Measurements from ENCODE around the gene MC1R.
"Not testable (repeated sequence)": the region's sequence is repeated elsewhere in the genome, so short reads cannot be mapped to it uniquely, and the experiment has no call there.

The MC1R gene

DNA sequence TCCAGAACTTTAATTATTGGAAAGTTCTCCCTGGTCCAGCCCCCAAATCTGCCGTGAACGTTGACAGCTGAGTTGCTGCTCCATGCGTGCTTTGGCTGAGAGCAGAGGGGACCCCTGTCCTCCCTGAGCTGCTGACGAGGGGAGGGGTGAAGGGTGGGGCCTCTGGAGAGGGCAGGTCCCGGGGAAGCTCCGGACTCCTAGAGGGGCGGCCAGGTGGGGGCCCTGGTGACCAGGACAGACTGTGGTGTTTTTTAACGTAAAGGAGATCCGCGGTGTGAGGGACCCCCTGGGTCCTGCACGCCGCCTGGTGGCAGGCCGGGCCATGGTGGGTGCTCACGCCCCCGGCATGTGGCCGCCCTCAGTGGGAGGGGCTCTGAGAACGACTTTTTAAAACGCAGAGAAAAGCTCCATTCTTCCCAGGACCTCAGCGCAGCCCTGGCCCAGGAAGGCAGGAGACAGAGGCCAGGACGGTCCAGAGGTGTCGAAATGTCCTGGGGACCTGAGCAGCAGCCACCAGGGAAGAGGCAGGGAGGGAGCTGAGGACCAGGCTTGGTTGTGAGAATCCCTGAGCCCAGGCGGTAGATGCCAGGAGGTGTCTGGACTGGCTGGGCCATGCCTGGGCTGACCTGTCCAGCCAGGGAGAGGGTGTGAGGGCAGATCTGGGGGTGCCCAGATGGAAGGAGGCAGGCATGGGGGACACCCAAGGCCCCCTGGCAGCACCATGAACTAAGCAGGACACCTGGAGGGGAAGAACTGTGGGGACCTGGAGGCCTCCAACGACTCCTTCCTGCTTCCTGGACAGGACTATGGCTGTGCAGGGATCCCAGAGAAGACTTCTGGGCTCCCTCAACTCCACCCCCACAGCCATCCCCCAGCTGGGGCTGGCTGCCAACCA is at the start of gene MC1R:
Gene MC1R, plus strand, starts transcription at position 410 of the 895 bp plus-strand sequence. Its CDS starts 397 bp downstream, at position 807.
- peak in 1 of 2 donors; percentile 32 for ATAC-seq

DNA sequence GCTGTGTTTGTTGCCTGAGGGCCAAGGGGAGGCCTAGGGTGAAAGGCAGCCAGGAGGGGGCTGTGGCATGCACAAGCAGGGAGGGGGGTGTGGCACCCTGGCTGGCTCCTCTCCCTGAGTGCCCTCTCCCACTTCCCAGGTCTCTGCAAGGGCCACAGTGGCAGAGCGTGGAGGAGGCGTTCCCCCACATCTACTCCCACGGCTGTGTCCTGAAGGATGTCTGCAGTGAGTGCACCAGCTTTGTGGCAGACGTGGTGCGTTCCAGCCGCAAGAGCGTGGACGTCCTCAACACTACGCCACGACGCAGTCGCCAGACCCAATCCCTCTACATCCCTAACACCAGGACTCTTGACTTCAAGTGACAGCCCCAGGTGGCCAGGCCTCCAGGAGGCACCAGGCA is 48.8 kb upstream of the MC1R start:
- no peak for ATAC-seq

DNA sequence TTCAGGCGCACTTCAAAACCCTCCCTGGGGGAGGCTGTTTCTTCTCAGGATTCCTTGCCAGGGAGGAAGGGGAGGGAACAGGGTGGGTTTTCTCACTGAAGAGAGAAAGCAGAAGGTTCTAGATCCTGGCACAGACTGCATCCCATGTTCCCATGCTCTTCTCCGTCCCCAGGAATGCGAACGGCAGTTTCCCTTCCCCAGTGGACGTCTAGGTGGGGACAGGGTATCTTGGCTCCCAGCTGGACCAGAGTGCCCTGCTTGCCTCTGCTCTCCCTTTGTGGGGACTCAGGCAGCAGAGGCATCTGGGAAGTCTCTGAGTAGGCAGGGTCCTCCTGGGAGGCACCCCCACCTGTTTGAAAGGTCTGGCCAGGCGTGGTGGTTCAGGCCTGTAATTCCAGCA is 48.2 kb upstream of the MC1R start:
- no peak for ATAC-seq

DNA sequence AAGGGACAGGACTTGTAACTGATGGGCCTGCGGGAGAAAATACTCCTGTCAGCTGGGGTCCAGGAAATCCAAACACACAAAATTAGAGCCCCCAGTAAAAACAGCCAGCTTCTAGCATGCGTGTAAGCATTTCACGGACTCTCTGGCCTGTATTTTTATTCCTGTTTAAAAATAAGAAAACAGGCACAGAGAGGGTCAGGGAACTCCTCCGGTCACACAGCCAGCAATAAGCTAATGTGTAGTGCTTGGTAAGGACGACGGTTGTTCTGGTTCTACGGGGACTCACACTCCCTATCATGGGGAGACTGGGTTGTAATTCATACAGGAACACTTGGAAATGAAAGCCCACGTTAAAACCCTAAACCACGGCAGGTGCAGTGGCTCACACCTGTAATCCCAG is 46.8 kb upstream of the MC1R start:
- no peak for ATAC-seq

DNA sequence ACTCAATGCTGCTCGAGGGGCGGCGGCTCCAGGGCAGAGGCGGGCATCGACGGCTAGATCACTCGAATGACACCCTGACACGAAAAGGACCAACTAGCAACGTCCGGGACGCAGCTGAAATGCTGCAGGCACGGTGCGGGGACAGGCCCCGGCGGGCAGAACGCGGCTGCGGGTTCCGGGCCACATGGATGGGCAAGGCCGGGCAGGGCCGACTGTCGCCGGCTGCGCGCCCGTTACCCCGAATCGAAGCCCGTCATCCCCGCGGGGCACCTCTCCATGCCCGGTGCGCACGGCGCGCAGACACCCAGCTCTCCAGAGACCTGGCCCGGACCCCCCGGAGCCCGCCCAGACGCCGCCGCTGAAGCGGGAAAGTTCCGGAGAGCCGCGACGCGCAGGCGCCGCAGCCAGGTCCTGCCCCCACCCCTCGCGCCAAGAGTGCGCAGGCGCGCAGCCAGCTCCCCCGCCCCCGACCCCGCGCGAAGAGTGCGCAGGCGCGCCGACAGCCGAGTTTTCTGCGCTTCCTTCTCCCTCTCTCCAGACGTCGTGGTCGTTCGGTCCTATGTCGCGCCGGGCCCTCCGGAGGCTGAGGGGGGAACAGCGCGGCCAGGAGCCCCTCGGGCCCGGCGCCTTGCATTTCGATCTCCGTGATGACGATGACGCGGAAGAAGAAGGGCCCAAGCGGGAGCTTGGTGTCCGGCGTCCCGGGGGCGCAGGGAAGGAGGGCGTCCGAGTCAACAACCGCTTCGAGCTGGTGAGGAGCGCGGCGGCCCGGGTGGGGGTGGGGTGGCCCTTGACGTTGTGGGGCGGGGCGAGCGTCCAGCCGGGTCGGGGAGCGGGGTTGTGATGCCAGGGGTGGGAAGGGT is 45.3 kb upstream of the MC1R start, which contains the start of gene TCF25:
Gene TCF25, plus strand, starts transcription at position 484 of the 863 bp plus-strand sequence. Its CDS starts 76 bp downstream, at position 560.
- peak; percentile 46 to 55 for ATAC-seq

DNA sequence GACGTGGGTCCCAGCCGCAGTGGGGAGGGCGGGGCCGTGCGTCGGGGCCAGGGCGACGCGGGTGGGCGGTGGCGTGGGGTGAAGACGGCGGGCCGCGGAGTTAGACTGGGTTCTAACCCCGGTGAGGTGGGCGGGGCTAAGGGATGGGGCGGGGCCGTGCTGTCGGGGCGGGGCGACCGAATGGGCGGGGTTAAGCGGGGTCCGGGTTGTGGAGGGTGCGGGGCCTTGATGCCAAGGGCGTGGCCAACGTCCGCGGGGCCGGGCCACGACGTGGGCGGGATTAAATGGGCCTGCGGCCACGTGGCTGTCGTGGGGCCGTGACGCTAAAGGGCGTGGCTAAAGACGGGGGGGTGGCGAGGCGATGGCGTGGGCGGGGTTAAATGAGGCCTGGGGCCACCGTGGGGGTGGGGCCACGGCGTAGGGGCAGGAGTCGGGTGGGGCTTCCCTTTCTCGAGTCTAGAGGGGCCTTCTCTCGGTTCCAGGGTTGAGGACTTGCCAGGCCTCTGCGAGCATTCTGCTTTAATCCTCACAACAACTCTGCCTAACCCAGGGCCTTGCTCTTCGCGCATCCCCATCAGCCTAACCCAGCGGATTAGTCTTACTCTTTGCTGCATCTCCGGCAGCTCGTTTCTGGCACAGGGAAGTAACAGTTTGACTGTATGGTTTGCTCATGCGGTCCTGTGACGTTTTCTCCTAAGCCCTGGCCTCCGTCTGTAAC is 44.5 kb upstream of the MC1R start:
- peak; percentile 71 to 72 for ATAC-seq

DNA sequence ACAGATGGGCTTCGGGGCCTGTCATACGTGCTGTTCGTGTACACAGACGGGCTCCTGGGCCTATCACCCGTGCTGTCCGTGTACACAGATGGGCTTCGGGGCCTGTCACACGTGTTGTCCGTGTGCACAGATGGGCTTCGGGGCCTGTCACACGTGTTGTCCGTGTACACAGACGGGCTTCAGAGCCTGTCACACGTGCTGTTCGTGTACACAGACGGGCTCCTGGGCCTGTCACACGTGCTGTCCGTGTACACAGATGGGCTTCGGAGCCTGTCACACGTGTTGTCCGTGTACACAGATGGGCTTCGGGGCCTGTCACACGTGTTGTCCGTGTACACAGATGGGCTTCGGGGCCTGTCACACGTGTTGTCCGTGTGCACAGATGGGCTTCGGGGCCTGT is 39.5 kb upstream of the MC1R start:
- not testable (repeated sequence) for ATAC-seq

DNA sequence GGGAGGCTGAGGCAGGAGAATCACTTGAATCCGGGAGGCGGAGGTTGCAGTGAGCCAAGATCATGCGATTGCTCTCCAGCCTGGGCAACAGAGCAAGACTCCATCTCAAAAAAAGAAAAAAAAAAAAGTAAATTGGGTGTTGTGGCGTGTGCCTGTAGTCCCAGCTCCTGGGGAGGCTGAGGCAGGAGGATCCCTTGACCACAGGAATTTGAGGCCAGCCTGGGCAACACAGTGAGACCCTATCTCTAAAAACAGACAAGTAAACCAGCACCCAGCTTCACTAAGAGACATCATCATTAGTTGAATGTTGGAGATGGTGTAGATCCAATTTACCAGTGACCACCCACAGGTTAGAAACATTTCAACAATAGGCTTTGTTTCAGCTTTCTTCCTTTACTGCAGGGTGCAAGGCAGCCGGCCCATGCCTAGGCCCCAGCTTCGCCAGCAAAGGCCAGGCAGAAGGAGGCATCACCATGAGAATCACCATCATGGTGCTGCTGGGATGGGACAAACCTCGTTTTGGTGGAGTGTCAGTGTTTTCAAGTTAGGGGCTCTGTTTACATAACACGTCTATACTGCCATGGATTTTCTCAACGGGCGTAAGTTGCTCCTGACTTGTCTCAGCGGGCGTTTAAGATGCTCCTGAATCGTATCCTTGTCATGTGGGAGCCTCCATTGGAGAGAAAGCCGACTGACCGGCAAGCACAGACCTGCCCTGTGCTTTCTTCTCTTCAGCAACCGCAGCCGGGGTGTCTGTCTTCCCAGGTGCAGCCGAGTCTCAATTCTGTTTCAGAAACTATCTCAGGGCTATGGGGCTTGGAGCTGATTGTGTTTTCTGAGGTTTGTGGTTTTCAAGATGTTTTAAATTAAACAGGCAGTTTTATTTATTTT is 37.9 kb upstream of the MC1R start:
- no peak for ATAC-seq

DNA sequence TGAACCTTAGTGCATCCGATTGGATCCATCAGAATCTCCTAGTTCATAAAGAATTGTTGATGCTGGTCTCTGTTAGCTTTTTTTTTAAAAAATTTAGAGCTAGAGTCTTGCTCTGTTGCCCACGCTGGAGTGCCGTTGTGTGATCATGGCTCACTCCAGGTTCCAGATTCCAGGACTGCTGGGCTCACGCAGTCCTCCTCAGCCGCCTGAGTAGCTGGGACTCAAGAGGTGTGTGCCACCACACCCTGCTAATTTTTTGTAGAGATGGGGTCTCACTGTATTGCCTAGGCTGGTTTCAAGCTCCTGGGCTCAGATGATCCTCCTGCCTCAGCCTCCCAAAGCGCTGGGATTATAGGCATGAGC is 37.3 kb upstream of the MC1R start:
- ATAC-seq, result no peak

DNA sequence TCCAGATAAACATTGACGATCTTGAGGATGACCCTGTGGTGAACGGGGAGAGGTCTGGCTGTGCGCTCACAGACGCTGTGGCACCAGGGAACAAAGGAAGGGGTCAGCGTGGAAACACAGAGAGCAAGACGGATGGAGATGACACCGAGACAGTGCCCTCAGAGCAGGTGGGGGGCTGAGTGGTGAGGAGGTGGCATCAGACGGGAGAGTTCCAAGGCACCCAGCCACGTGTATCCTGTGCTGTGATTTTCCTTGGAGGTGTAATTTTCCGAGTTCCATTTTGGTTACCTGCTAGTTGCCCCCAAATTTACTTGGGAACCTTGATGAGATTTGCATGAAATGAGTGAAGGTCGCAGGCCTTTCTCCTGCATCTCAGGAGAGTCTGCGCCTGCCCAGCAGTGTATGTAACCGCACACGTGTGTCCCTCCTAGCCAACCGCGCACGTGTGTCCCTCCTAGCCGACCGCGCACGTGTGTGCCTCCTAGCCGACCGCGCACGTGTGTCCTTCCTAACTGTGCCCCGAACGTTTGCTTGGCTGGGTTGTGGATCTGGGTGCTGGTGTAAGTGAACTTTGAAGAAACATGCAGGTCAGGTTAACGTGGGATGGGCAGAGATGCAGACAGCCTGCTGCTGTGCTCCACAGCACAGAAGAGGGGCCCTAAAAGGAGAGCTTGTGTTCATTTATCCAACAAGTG is 35.2 kb upstream of the MC1R start:
- ATAC-seq, result no peak

DNA sequence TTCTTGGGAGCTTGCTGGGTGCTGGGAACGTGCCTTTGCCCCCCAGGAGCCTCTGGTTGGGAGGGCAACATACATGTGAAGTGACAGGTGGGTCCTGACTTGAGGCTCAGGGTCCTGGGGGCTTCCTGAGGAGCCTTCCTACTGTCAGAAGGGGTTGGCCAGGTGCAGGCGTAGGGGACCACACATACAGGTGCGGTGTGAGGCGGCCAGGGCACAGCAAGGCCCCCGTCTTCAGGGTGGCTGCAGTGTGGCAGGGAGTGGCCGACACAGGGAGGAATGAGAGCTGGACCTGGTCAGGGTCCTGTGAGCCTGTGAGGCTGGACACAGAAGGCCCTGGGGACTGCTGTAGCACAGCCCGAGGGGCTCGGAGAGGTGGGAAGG is 34.6 kb upstream of the MC1R start:
- ATAC-seq, result no peak

DNA sequence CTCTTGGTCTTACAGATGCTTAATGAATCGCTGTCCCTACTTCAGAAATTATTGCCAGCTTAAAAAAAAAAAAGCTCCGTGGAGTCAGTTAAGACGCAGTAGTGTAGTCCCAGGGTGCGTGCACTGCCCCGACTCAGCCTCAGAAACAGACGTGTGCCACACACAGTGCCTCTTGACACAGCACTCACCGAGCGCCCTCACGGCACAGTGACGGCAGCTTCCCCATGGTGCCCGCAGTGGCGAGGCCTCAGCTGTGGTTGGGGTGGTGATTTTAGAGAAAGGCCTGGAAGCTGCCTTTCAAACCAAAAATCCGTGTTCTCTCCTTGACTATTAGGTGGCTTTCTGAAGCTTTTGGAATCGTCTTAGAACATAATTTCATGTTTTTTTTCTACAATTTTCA is 31.4 kb upstream of the MC1R start:
- no peak for ATAC-seq

DNA sequence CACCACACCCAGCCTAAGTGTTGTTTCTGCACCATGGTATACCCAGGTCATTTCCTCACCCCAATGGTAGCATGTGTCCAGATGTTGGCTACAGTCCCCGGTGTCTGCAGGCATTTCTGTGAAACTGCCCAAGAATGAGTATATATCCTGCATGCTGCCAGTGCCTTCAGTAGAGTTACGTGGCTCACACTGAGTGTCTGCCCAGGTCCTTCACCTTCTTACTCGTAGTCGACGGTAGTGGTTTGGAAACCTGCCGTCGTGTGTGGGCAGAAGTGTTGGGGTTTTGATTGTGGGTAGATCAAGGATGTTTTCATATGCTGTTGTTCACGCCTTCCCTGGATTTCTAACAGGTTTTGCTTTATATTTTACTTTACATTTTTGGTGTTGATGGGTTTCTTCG is 28.5 kb upstream of the MC1R start:
- peak in 1 of 2 donors; percentile 38 for ATAC-seq

DNA sequence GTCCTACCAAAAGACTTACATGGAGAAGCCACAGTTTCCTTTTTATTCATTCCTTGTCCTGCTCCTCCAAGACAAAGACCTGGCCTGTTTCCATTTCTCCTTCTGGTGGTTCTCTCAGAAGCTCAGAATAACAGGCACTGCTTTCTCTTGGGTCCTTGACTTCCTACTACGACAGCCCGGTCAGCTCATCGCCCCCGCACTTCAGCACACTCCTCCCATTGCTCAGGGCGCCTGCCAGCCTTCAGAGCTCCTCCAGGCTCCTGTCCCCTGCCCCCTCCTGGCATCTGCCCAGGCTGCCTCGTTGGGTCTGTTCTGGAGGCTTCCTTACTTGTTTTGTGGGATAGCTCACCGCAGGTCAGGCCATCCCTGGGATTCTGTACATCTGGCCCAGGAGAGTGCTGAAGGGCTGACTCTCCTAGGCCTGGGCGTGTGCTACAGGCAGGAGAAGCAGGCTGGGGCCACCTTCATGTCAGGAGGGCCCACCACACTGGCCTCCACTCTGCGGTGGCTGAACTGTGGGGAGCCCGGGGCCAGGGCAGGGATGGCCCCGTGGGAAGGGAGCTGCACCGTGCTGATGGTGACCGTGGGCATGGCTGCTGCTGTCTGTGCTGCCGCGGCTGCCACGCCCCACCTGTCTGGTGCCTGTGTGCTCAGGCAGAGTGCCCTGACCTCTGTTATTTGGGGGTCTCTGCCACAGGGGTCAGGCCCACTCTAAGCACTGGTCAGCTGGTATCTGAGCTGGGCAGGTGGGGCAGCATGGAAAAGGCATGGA is 27.6 kb upstream of the MC1R start:
- no peak for ATAC-seq

DNA sequence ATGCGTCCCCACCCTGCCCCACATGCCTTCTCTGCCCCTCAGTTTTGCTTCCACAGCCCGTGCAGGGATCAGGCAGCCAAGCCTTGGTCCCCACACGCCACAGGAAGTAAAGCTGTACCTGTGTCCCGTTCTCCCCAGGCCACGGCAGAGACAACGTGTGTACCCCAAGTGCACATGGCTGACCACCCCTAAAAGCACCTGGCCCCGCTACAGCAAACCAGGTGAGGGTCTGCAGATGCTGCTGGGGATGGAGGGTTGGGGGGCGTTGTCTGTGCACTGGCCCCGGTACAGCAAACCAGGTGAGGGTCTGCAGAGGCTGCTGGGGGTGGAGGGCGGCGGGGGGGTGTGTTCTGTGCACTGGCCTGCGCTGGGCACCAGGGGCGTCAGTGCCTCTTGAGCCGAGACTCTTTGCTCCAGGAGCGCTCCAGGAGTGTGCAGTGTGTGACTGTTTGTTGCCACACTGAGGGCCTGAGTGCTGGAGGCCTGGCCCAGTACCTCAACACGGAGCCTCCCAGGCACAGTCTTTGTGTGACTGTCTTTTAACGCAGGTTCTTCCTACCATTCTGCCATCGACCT is 26.5 kb upstream of the MC1R start:
- no peak for ATAC-seq

DNA sequence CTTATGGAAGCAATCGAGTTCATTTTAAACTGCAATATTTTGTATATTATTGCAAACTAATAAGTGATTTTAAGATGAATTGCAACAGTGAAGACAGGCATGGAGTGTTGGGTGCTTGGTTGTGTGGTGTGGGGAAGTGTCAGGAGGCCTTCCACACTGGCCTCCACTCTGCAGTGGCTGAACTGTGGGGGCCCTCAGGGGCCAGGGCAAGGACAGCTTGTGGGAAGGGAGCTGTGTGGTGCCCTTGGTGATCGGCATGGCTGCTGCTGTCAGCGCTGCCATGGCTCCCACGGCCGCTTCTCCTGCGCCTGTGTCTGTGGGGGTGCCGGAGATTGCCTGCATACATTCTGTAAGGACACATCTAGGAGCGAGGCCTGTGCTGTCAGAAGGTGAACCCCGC is 26.0 kb upstream of the MC1R start:
- ATAC-seq, result no peak

DNA sequence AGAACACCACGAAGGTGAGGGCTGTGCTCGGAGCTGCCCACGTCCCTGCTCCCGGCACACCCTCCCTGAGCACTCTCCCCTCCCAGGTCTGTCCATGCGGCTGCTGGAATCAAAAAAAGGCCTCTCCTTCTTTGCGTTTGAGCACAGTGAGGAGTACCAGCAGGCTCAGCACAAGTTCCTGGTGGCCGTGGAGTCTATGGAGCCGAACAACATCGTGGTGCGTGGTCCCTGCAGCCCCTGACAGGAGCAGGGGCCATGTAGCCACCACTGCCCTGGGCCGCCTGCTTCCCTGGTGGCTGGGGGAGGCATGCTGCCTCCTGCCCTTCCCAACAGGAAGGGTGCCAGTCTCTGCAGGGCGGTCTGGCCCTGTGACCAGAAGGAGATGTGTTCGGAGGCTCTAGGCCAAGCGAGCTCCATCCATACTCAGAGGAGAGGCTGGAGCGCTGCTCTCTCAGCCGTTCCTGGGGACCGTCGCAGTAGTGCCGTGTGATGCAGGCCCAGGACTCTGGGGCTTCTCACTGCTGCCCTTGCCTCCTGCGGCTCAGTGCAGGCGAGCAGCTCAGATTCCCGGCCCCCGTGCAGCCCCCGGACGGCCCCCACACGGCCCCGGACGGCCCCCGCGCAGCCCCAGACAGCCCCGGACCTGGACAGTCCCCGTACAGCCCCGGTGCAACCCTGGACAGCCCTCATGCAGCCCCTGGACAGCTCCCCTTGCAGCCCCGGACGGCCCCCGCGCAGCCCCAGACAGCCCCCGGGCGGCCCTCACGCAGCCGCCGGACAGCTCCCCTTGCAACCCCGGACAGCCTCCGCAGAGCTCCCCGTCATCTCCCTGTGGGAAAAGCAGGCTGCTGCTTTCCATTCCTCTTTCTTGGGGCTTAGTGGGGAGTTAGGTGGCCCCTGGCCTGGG is 24.8 kb upstream of the MC1R start:
- no peak for ATAC-seq

DNA sequence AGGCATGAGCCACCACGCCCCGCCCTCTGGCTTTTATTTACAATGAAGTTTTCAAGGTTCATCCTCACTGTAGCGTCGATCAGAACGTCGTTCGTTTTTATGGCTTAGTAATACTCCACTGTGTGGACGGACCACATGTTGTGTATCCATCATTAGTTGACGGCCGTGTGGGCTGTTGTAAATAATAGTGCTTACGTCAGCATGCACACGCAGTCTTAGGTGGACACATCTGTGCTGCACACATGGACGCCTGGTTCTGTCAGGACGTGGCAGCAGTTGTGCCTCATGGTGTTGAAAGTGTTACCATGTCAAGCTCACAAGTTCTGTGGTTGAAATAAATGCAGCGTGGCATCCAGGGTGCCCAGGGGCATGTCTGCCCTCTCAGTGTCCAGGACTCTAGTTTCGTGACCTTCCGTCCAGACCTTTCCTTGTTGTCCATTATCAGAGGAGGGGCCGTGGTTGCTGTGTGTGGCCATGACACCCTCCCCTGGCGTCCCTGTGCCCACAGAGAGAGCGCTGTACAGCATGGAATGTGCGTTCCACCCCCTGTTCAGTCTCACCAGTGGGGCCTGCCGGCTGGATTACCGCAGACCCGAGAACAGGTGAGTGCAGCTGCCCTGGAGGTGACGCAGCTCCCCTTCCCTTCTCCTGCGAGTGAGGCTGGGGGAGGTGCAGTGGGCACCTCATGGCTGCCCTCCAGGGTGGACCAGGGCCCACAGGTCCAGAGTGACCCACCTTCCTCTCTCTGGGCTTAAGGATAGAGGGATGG is 23.0 kb upstream of the MC1R start:
- ATAC-seq, result no peak

Measured in activated CD4-positive, CD25-positive, alpha-beta regulatory T cell treated with anti-CD3 and anti-CD28 coated beads, Interleukin-2, amount 50 U/mL, for 24 hours (primary cell).